ENCODE results near the gene NENF.
"Not testable (repeated sequence)": the region's sequence is repeated elsewhere in the genome, so short reads cannot be mapped to it uniquely, and the experiment has no call there.

Gene NENF

GRCh38 chr1:212460376-212460775 lies 27.7 kb downstream of the NENF start:
- DNase-seq (ENCODE audit: low read depth) = no peak

DNA sequence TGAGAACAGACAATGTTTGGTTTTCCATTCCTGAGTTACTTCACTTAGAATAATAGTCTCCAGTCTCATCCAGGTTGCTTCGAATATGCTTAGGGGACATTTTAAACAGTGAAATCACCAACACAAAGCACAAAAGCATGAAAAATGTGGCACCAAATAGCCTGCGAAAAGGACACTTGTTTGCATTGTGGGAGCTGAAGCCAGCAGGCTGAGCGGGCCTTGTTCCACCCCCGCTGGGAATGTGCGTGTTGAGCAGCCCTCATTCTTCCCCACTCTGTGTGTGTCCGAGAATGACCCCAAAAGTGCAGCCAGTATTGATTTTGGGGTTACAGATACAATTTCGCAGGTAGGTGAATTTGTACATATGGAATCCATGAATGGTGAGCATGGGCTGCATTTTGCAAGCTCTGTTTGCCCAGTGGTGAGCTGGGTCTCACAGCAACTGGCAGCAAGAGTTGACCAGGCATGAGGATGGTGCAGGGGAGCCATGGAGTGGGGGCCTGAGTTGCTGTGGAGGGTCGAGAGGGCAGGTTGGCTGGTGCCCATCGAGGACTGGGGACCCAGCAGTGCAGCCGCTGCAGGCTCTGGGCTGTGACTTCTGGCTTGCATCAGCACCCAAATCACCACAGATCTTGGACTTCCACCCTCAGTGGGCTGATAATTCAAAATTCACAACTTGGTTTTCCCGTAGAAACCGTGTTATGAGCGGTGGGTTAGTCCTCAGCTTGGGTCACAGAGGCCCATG lies 29.4 kb downstream of the NENF start:
- no peak for DNase-seq (ENCODE audit: low read depth)

GRCh38 chr1:212463565-212464285 lies 31.0 kb downstream of the NENF start:
- no peak for DNase-seq (ENCODE audit: low read depth)

GRCh38 chr1:212465311-212465710 lies 32.6 kb downstream of the NENF start:
- no peak for DNase-seq (ENCODE audit: low read depth)

GRCh38 chr1:212466437-212466836 lies 33.7 kb downstream of the NENF start:
- DNase-seq (ENCODE audit: low read depth) = no peak

GRCh38 chr1:212466898-212467650 lies 34.4 kb downstream of the NENF start:
- no peak for DNase-seq (ENCODE audit: low read depth)

- DNase-seq (ENCODE audit: low read depth) = no peak
These were observed 35.2 kb downstream of the NENF start for GRCh38 chr1:212467843-212468482.

GRCh38 chr1:212470059-212470458 lies 37.3 kb downstream of the NENF start:
- no peak for DNase-seq (ENCODE audit: low read depth)

DNA sequence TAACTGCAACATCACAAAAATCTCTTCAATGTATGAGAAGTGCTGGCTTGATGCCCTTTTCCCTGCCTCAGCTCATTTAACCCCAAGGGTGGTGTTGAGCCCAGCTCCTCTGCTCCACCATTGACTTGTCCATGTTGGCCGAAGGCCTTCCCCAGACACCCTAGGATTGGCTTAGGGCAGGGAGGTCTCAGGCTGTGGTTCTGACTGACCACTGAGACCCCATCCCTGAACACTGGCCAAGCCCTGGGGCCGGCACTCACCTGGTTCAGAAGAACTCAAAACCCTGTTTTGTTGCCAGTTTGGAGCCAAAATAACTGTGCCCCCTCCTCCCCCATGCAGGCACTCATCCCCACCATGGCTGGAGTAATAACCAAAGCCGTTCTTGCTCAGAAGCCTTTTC lies 38.6 kb downstream of the NENF start:
- no peak for DNase-seq (ENCODE audit: low read depth)

DNA sequence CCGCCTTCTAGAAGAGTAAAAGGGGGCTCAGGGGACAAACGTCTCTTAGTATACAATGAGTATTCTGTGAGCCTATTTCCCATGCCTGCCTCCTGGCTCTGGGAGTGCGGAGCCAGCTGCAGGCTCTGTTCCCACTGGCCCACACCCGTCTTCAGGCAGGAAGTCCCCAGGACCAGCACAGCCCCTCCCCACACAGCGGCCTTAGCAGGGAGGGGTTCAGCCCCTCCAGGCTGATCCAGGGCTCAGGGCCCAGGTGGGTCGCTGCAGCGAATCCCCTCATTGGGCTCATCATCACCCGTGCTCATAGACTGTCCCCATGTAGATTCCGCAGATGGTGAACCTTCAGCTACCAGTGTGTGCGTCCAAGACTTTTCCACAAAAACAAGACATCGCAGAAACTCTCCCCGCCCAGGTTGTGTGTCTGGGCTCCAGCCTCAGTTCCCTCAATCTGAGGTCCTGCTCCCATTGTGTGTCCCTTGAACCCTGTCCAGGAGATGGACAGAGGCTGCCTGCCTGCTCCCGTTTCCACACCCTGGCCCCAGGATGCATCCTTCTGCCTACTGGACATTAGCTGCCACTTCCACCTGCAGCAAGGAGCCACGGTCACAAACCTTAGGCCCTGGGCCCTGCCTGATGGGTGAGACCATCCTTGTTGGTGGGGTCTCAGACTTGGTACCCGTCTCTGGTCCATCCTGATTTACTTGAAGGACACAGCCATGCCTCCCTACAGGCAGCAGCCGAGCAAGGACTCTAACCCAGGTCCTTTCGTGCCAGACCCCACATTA lies 39.4 kb downstream of the NENF start:
- DNase-seq (ENCODE audit: low read depth) = no peak

GRCh38 chr1:212473729-212474128 lies 41.0 kb downstream of the NENF start:
- no peak for DNase-seq (ENCODE audit: low read depth)

GRCh38 chr1:212475151-212475550 lies 42.4 kb downstream of the NENF start:
- DNase-seq (ENCODE audit: low read depth) = no peak

- DNase-seq (ENCODE audit: low read depth) = not testable (repeated sequence)
These were observed 43.1 kb downstream of the NENF start for GRCh38 chr1:212475831-212476230.

DNA sequence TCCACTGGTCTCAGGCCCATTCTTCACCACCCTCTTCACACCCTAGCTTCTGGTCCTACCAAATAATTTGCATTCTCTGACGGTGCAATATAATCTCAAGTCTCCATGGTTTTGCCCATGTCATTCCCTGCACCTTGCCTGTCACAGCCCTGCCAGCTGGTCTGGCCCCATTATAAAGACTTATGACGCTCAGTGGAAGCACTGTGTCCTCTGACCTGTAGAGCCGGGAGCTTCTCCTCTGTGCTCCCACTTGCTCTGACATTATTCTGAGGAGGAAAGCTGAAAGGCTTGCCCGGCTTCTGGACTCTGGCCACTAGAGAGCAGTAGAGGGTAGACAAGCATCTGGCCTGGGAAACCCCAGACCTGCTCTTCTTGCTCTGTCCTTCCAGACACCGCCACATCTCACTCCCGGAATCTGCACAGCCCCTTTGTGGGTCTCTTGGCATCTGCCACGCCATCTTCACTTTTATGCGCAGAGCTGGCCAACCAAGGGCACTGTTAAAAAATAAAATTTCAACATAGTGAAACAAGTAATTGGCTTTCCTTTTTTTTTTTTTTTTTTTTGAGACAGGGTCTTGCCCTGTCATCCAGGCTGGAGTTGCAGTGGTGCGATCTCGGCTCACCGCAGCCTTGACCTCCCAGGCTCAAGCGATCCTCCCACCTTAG lies 44.4 kb downstream of the NENF start:
- peak; percentile 66 for DNase-seq (ENCODE audit: low read depth)

DNA sequence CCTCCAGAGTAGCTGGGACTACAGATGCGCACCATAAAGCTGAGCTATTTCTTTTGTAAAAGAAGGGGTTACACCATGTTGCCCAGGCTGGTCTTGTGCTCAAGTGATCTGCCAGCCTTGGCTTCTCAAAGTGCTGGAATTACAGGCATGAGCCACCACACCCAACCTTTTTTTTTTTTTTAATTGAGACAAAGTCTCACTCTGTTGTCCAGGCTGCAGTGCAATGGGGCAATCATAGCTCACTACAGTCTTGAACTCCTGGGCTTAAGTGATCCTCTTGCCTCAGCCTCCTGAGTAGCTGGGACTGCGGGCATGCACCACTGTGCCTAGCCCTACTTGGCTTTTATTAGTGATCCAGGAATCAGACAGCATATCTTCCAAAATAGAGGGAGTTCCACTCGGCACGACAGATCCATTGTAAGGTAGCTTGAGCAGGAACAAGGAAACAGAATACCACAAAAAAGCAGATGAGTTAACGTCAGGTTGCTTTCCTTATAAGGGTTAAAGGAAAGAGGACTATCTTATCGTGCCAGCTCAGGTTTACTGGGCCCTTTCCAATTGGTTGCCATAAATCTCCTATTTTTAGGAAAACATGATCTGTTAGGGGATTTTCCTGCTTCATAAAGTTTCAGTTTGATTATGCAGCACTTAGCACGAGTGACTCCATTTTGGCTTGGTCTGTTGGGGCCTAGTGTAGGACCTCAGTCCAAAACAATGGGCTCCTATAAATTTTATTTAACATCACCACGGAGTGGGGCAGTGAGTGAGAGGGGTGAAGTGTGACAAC lies 45.2 kb downstream of the NENF start:
- DNase-seq (ENCODE audit: low read depth) = no peak

DNA sequence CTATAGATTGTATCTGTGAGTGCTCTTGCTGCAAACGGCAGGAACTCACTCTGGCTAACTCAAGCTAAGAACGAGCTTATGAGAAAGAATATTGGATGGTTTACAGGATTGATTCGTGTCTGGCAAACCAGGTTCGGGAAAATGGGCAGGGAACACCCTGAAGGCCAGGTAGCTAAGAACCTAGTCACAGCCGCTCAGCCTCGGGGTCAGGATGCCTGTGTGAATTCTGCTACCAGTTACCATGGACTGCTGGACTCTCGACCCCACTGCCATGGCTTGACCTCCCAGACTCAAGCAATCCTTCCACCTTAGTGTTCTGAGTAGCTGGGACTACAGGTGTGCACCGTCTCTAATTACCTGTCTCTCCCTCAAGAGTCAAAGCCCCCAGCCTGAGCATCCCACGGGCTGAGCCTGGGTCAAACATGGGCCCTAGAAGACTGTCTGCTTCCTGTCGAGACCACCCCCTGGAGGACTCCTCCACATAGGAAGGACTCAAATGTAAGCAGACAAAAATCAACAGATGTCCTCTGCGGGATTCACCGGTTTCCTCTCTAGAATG lies 45.8 kb downstream of the NENF start:
- no peak for DNase-seq (ENCODE audit: low read depth)

DNA sequence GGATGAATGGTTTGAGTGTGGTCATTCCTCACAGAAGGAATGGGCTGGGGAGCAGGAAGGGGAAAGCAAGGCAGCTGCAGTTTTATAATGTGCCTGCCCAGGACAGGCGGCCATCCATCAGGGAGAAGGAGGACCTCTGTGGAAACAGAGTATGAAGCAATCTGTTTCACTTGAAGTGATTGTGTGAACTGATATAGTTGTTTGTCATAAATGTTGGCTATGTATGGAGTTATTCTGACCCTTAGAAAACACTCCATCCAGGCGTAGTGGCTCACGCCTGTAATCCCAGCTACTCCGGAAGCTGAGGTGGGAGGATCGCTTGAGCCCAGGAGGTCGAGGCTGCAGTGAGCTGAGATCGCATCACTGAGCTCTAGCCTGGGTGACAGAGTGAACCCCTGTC lies 46.5 kb downstream of the NENF start:
- DNase-seq (ENCODE audit: low read depth) = no peak

- not testable (repeated sequence) for DNase-seq (ENCODE audit: low read depth)
These were observed 48.2 kb downstream of the NENF start for GRCh38 chr1:212480711-212481437.

DNA sequence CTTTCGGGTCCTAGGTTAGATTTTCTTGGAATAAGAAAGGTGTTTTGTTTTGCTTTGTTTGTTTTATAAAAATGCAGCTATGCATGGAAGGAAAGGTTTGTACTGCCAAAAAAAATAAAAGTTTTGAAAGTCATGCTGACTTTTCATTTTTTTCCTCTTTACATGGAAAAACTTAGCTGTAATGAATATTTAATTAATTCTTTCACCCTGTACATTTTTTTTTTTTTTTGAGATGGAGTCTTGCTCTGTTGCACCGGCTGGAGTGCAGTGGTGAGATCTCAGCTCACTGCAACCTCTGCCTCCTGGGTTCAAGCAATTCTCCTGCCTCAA lies 48.7 kb downstream of the NENF start:
- no peak for DNase-seq (ENCODE audit: low read depth)

All from stimulated activated CD8-positive, alpha-beta memory T cell treated with anti-CD3 and anti-CD28 coated beads, Interleukin-15, amount 100 ng/mL, for 1 hour (primary cell).